CD4-positive, alpha-beta T cell (primary cell): Measurements from ENCODE around the gene GPD2. TPM values are rescaled to one million over a fixed set of nuclear protein-coding genes. Genes with fewer than 3 reads are reported as not detected.

Experiments
- ATAC-seq: fragments of 200-7000 bp; cut with Tn5 transposase; one replicate; pipeline ENCODE4 v1.10.0; 2022; ENCODE audit warnings: mild to moderate bottlenecking; ENCODE audit not compliant: poor library complexity
- CTCF ChIA-PET: fragments of 350-600 bp; sonication (Branson Sonifier 250); formaldehyde crosslinking; loops from one replicate; lab custom pipeline; 2021; ENCODE audit warnings: antibody characterized with exemption, inconsistent platforms; lab: Charles Lee
- POLR2A ChIA-PET: fragments of 350-600 bp; sonication (Branson Sonifier 250); formaldehyde crosslinking; loops from one replicate; lab custom pipeline; 2021; ENCODE audit warnings: antibody characterized with exemption, inconsistent platforms; lab: Charles Lee
- DNase-seq, 14 experiments: peaks; one replicate each; pipeline ENCODE4 v3.0.0-alpha.2; 2013 to 2020; ENCODE audit warnings: mixed read lengths in 2 of 14
- H3K27ac ChIP-seq, 2 donors: one replicate each; pipeline versions ENCODE4 v1.5.1 to v1.7.0; 2013; ENCODE audit warnings: low read length in 2 of 2, low read depth in 1 of 2, mild to moderate bottlenecking in 1 of 2
- H3K27me3 ChIP-seq, 2 experiments: 1 replicate in 1 of 2; 2 replicates in 1 of 2; pipeline versions ENCODE4 v1.6.1 to v1.7.0; 2013; ENCODE audit warnings: low read length in 2 of 2, control low read depth in 1 of 2, mild to moderate bottlenecking in 1 of 2, moderate library complexity in 1 of 2; ENCODE audit not compliant: insufficient read depth in 2 of 2, control insufficient read depth in 1 of 2
- H3K36me3 ChIP-seq: one replicate; pipeline ENCODE4 v1.6.1; 2013; ENCODE audit warnings: low read length, control low read depth; ENCODE audit not compliant: insufficient read depth
- H3K4me1 ChIP-seq: one replicate; pipeline ENCODE4 v1.6.1; 2013; ENCODE audit warnings: low read length, control low read depth; ENCODE audit not compliant: insufficient read depth
- H3K4me3 ChIP-seq: one replicate; pipeline ENCODE4 v1.5.1; 2013; ENCODE audit warnings: mild to moderate bottlenecking, low read length, moderate library complexity
- H3K9me3 ChIP-seq, 2 experiments: 1 replicate in 1 of 2; 2 replicates in 1 of 2; pipeline versions ENCODE4 v1.6.1 to v1.7.0; 2013; ENCODE audit warnings: low read length in 2 of 2, mild to moderate bottlenecking in 2 of 2, control low read depth in 1 of 2, moderate library complexity in 1 of 2; ENCODE audit not compliant: control insufficient read depth in 1 of 2, insufficient read depth in 1 of 2
- H3K27ac Mint-ChIP-seq: one replicate; pipeline ENCODE4 v1.8.0; 2020; ENCODE audit warnings: mixed read lengths
- H3K27me3 Mint-ChIP-seq: one replicate; pipeline ENCODE4 v1.8.0; 2021; ENCODE audit warnings: mixed read lengths
- H3K36me3 Mint-ChIP-seq: one replicate; pipeline ENCODE4 v1.8.0; 2021; ENCODE audit warnings: low read depth, mixed read lengths
- H3K4me1 Mint-ChIP-seq: one replicate; pipeline ENCODE4 v1.8.0; 2021; ENCODE audit warnings: low read depth, mixed read lengths
- H3K4me3 Mint-ChIP-seq: one replicate; pipeline ENCODE4 v1.8.0; 2020; ENCODE audit warnings: mild to moderate bottlenecking, mixed read lengths
- H3K9me3 Mint-ChIP-seq: one replicate; pipeline ENCODE4 v1.8.0; 2020; ENCODE audit warnings: mixed read lengths
- intact Hi-C, 2 experiments: fragments of 100-400 bp; cut with DNase I in 1 of 2; cut with micrococcal nuclease in 1 of 2; formaldehyde crosslinking; loops; one replicate each; pipeline versions ENCODE4 v1.15.1 to v1.9.0; 2023 to 2025; cut with DNase I, micrococcal nuclease
- total RNA-seq, 174 experiments: library from RNA in 2 of 174; stranded (reverse) in 2 of 174; gene quantifications; one replicate each; pipeline ENCODE4 v1.2.3 and lab custom pipeline; 2021 to 2026
- TF ChIP-seq, protein P1 (sequence below): fragments of 200-600 bp; IDR thresholded peaks from one replicate; pipeline ENCODE4 v1.8.0; 2022; ENCODE audit warnings: antibody characterized with exemption, mild to moderate bottlenecking

GPD2 gene
- total RNA-seq, 2 experiments from 2014 or later = 6.2 to 6.7 TPM

DNA sequence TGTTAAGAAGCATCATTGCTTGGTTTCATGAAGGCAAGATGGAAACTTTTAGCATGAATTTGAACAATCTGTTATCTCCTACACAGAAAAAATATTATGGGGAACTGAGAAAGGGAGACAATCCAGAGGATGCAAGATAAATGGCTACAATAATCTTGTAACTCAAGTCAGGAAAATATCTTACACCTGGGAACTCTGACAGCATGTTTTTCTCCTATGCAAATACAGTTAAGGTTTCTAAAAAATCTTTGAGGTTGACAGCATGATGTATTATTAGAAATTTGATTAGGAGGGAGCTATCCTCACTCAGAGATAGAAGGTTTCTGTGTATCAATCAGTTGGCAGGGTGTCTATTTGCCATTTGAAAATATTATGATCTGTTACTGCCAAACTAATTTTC is 75.6 kb downstream of the GPD2 start:
- DNase-seq (no peak), ATAC-seq (no peak)
- H3K4me1 ChIP-seq = no peaks in the 10 kb centered on the region
- no peaks in the 10 kb centered on the region for H3K9me3 ChIP-seq
- Mint-ChIP-seq H3K9me3 (no peaks in the 10 kb centered on the region), H3K4me1 (no peaks in the 10 kb centered on the region), H3K27me3 (no peaks in the 10 kb centered on the region), H3K36me3 (peaks cover 52% of the 10 kb centered on the region), H3K4me3 (no peak overlapping the region), H3K27ac (no peak overlapping the region)
- POLR2A ChIA-PET = no interaction called here
- no peaks in the 10 kb centered on the region for H3K27me3 ChIP-seq
- no peak overlapping the region for H3K4me3 ChIP-seq
- peaks cover 5% of the 10 kb centered on the region for H3K36me3 ChIP-seq
- intact Hi-C loops = no loop called here
- TF ChIP-seq, protein P1, sequence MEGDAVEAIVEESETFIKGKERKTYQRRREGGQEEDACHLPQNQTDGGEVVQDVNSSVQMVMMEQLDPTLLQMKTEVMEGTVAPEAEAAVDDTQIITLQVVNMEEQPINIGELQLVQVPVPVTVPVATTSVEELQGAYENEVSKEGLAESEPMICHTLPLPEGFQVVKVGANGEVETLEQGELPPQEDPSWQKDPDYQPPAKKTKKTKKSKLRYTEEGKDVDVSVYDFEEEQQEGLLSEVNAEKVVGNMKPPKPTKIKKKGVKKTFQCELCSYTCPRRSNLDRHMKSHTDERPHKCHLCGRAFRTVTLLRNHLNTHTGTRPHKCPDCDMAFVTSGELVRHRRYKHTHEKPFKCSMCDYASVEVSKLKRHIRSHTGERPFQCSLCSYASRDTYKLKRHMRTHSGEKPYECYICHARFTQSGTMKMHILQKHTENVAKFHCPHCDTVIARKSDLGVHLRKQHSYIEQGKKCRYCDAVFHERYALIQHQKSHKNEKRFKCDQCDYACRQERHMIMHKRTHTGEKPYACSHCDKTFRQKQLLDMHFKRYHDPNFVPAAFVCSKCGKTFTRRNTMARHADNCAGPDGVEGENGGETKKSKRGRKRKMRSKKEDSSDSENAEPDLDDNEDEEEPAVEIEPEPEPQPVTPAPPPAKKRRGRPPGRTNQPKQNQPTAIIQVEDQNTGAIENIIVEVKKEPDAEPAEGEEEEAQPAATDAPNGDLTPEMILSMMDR = no peak
- CTCF ChIA-PET = no interaction called here
- H3K27ac ChIP-seq = no peak overlapping the region

DNA sequence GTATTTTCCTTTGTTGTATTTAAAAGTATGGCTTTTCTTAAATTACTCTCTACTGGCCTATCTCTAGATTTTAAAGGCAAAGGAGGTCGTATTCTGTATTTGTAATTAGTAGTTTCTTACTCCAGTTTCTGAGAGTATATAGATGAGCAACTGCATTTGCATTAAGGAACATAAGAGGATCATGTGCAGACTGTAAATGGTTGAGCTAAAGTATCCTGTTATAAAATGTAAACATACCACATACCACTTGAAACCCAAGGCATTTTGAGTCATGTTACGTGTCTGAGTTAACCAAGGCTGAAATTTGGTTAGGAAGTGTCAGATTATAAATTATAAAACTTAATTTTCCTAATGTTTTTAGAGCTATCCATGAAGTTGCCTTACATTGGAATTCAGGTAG is 76.3 kb downstream of the GPD2 start:
- Mint-ChIP-seq H3K27ac (no peak overlapping the region), H3K9me3 (no peaks in the 10 kb centered on the region), H3K36me3 (peaks cover 56% of the 10 kb centered on the region), H3K27me3 (no peaks in the 10 kb centered on the region), H3K4me3 (no peak overlapping the region), H3K4me1 (no peaks in the 10 kb centered on the region)
- ChIA-PET POLR2A (no interaction called here), CTCF (no interaction called here)
- no peak overlapping the region for H3K27ac ChIP-seq
- no peak for DNase-seq
- H3K27me3 ChIP-seq = no peaks in the 10 kb centered on the region
- TF ChIP-seq, protein P1 = no peak
- no peaks in the 10 kb centered on the region for H3K4me1 ChIP-seq
- H3K4me3 ChIP-seq = no peak overlapping the region
- intact Hi-C loops = no loop called here
- no peaks in the 10 kb centered on the region for H3K9me3 ChIP-seq
- no peak for ATAC-seq
- H3K36me3 ChIP-seq = peaks cover 5% of the 10 kb centered on the region

DNA sequence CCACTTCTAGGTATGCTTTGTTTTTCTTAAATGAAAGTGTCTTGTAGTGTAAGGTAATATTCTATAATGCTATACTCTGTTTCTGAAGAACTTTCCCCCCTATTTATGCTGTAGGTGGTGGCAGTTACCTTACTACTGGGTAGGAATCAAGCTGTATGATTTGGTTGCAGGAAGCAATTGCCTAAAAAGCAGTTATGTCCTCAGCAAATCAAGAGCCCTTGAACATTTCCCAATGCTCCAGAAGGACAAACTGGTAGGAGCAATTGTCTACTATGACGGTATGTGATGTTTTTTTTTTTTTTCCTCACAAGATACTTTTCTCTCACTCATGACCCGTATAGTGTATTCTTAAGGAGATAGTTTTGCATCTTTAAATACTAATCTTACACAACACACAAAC is 77.0 kb downstream of the GPD2 start:
- Histone ChIP-seq H3K4me3 (no peak overlapping the region), H3K27me3 (no peaks in the 10 kb centered on the region), H3K4me1 (no peaks in the 10 kb centered on the region), H3K27ac (no peak overlapping the region), H3K9me3 (no peaks in the 10 kb centered on the region), H3K36me3 (peaks cover 5% of the 10 kb centered on the region)
- TF ChIP-seq, protein P1 = no peak
- ChIA-PET POLR2A (no interaction called here), CTCF (no interaction called here)
- Mint-ChIP-seq H3K4me1 (no peaks in the 10 kb centered on the region), H3K9me3 (no peaks in the 10 kb centered on the region), H3K36me3 (peaks cover 64% of the 10 kb centered on the region), H3K27ac (no peak overlapping the region), H3K27me3 (no peaks in the 10 kb centered on the region), H3K4me3 (no peak overlapping the region)
- DNase-seq = no peak
- intact Hi-C loops = no loop called here
- ATAC-seq = no peak
